Sciatic nerve (tissue), 2 donors: ENCODE data around the gene PIPOX. TPM values are rescaled to one million over a fixed set of nuclear protein-coding genes. Genes with fewer than 3 reads are reported as not detected.
A peak's percentile ranks its signal among the peaks of the same experiment; 100 is the strongest.

ENCODE experiments used
- ATAC-seq: fragments of 200-7000 bp; cut with Tn5 transposase; one replicate; pipeline ENCODE4 v1.9.1; 2020; ENCODE audit warnings: mild to moderate bottlenecking, moderate library complexity
- DNase-seq: peaks from one replicate; pipeline ENCODE4 v3.0.0-alpha.2; 2020; ENCODE audit warnings: low spot score
- intact Hi-C: fragments of 100-400 bp; cut with DNase I; formaldehyde crosslinking; loops from one replicate; pipeline ENCODE4 v1.14.2; 2022
- total RNA-seq: library from RNA; stranded (reverse); fragmentation: NEBNext Ultra II Directional; extraction: Animal tissue kit (Norgen Biotek cat#: 25700); gene quantifications from one replicate; pipeline ENCODE4 v1.2.1, GENCODE V29; 2021
- donor health status: DM: no; HTN: no; CAD: no.
- donor health status: DM: no; HTN: no; CAD: no.

Gene PIPOX
- total RNA-seq, 1 donor from 2014 or later, result 1.5 TPM

GRCh38 chr17:29018788-29019474 lies 24.0 kb upstream of the PIPOX start:
- ATAC-seq (no peak), DNase-seq (no peak)
- intact Hi-C loops, result no loop called here

GRCh38 chr17:29019475-29020181 lies 23.3 kb upstream of the PIPOX start:
- intact Hi-C loops, result no loop called here
- ATAC-seq (no peak), DNase-seq (no peak)

- no peak for DNase-seq
- intact Hi-C loops, result no loop called here
- ATAC-seq, result no peak
Observed at GRCh38 chr17:29020576-29020975, 22.4 kb upstream of the PIPOX start.

GRCh38 chr17:29021226-29021625 lies 21.7 kb upstream of the PIPOX start:
- intact Hi-C loops, result no loop called here
- ATAC-seq, result no peak
- no peak for DNase-seq

- intact Hi-C loops, result no loop called here
- DNase-seq, result no peak
Observed at GRCh38 chr17:29022074-29022473, 20.9 kb upstream of the PIPOX start.

GRCh38 chr17:29024316-29024952 lies 18.5 kb upstream of the PIPOX start:
- ATAC-seq, result no peak
- no peak for DNase-seq
- intact Hi-C loops, result no loop called here

More at GRCh38 chr17:29022074-29022473, 20.9 kb upstream of the PIPOX start:
- no peak for ATAC-seq

GRCh38 chr17:29031488-29031887 lies 11.5 kb upstream of the PIPOX start:
- ATAC-seq (no peak), DNase-seq (no peak)
- intact Hi-C loops, result no loop called here

- ATAC-seq (no peak), DNase-seq (no peak)
- intact Hi-C loops, result no loop called here
Observed at GRCh38 chr17:29032013-29032856, 10.7 kb upstream of the PIPOX start.

GRCh38 chr17:29032857-29033197 lies 10.1 kb upstream of the PIPOX start:
- intact Hi-C loops, result no loop called here
- no peak for DNase-seq
- ATAC-seq, result no peak

GRCh38 chr17:29034510-29034909 lies 8.4 kb upstream of the PIPOX start:
- ATAC-seq (no peak), DNase-seq (no peak)
- intact Hi-C loops, result no loop called here

- intact Hi-C loops, result no loop called here
- DNase-seq (no peak), ATAC-seq (no peak)
Observed at GRCh38 chr17:29036584-29036983, 6.4 kb upstream of the PIPOX start.

GRCh38 chr17:29037739-29038084 lies 5.2 kb upstream of the PIPOX start:
- ATAC-seq (no peak), DNase-seq (no peak)
- intact Hi-C loops, result no loop called here

GRCh38 chr17:29038085-29038795 lies 4.7 kb upstream of the PIPOX start:
- intact Hi-C loops, result no loop called here
- DNase-seq, result no peak
- ATAC-seq, result no peak

- intact Hi-C loops, result no loop called here
- no peak for DNase-seq
- peak; percentile 20 for ATAC-seq
Observed at GRCh38 chr17:29039764-29040598, 3.0 kb upstream of the PIPOX start.

GRCh38 chr17:29041091-29041490 lies 1.9 kb upstream of the PIPOX start:
- intact Hi-C loops, result no loop called here
- ATAC-seq (no peak), DNase-seq (no peak)

- DNase-seq (no peak), ATAC-seq (no peak)
- intact Hi-C loops, result no loop called here
Observed at GRCh38 chr17:29041571-29041970, 1.4 kb upstream of the PIPOX start.

GRCh38 chr17:29042026-29042678 lies 789 bp upstream of the PIPOX start:
- ATAC-seq (no peak), DNase-seq (no peak)
- intact Hi-C loops, result no loop called here
